NCI-H2196 treated with DMSO at 0.1 percent for 48 hours (cell line): ENCODE data around the gene RFX5.
A peak's percentile ranks its signal among the peaks of the same experiment; 100 is the strongest.
"Not testable (repeated sequence)": the region's sequence is repeated elsewhere in the genome, so short reads cannot be mapped to it uniquely, and the experiment has no call there.

Experiments
- DNase-seq: peaks from one replicate; lab custom pipeline; 2025; ENCODE audit not compliant: unreplicated experiment; lab: John Stamatoyannopoulos, UW

The RFX5 gene

DNA sequence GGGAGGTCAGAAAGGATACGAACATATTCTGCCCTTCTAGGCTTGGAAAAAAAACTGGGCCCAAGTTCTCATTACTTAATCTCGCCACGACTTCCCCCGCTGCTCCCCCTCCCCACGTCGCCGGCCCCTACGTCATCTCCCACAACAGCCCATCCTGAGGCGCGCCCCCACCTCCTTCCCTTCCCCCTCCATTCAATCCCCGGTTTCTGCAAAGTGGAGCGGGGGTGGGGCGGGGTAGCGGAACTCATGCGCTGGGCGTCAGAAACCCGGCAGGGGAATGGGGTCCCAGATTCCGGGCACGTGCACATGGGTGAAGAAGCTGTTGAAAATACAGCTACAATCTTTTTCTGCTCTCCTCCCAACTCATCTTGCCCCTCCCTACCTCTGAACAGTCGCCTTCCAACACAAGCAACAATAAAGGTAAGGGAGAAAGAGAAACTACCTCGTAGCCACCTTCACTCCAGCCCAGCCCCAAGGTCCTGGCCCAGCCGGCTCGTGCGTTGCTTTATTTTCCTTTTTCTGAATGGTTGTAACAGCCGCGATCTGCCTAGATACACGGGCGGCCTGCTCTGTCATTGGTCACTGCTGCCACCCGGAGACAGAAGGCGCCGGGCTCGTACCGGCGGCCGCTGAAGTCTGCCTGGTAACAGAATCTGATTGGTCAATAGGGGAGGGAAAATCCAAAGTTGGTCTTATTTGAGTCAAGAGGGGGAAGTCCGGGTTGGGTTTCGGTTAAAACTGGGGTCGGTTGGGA is at the start of gene RFX5:
Gene RFX5, minus strand, starts transcription at position 484 of the 754 bp plus-strand sequence. CDS start 932 bp downstream, outside the sequence.
- peak; percentile 97 for DNase-seq

DNA sequence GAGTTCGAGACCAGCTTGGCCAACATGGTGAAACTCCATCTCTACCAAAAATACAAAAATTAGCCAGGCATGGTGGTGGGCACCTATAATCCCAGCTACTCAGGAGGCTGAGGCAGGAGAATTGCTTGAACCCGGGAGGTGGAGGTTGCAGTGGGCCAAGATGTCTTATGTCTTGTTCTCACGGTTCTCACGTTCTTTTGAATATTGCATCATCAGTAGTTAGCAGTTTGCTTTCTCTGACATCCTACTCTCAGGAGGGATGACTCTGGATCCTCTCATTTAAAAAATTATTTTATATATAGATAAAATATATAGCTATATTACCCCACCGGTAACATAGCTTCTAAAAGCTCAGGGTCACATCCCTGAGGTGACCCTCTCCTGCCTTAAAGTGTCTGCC is 49.2 kb upstream of the RFX5 start:
- DNase-seq = not testable (repeated sequence)

DNA sequence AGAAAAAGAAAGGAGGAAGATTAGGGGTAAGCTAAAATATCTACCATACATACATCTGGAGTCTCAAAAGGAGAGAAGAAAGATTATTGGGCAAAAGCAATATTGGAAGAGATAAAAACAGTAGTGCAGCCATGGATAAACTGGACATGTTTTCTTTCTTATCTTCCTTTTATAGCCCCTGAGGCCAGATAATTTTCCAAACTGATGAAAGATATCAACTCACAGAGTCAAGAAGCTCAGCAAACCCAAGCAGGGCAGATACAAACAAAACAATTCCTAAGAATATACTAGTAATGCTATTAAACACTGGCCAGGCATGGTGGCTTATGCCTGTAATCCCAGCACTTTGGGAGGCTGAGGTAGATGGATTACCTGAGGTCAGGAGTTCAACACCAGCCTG is 46.5 kb upstream of the RFX5 start:
- no peak for DNase-seq

DNA sequence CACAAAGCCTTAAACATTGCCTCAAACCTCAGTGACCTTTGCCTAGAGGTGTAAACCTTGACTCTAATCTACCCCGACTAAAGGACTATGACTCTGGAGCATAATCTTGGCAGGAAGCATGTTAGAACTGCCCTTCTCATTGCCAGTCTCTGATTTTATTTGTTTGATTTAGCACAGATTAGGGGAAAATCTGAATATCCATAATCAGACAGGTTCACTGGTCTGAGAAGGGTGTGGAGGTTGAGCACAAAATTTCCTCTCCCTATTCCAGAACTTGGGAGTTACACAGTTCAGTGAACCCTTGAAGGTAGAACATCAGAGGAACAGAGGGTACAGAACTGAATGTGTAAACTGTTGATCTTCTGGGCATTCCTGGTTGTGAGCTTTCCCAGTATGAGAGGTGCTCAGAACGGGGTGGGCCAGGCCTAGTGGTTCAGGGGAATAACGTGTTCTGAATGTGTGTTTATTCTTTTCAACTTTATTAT is 44.1 kb upstream of the RFX5 start:
- DNase-seq = no peak

DNA sequence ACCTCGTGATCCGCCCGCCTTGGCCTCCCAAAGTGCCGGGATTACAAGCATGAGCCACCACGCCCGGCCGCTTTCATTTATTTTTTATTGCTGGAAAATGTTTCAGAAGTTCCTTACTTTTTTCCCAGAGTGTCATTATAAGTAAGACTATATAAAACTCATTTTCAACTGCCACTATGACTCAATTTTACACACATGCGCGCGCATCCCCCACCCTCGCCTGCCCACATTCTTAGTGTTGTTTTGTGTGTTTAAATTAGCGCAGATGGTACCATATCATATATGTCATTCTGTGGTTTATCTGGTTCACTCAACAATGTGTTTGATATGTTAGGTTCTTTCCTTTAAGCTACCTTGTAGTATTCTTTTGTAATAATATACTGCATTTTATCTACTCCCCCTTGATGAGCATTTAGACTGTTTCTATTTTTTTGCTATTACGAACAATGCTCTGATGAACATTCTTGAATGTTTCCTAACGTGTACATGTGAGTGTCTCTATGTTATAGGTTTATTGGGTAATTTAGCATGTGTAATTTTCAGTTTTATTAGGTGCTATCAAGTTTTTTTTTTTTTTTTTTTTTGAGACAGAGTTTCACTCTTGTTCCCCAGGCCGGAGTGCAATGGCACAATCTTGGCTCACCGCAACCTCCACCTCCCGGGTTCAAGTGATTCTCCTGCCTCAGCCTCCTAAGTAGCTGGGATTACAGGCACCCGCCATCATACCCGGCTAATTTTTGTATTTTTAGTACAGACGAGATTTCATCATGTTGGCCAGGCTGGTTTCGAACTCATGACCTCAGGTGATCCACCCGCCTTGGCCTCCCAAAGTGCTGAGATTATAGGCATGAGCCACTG is 43.4 kb upstream of the RFX5 start:
- not testable (repeated sequence) for DNase-seq

DNA sequence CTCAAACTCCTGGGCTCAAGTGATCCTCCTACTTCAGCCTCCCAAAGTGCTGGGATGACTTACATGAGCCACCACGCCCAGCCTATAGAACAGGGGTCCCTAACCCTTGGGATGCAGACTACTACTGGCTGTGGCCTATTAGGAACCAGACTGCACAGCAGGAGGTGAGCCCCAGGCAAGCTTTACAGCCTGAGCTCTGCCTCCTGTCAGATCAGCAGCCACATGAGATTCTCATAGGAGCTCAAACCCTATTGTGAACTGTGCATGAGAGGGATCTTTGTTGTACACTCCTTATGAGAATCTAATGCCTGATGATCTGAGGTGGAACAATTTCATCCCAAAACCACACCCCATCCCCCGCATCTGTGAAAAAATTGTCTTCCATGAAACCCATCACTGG is 39.0 kb upstream of the RFX5 start:
- DNase-seq = no peak

DNA sequence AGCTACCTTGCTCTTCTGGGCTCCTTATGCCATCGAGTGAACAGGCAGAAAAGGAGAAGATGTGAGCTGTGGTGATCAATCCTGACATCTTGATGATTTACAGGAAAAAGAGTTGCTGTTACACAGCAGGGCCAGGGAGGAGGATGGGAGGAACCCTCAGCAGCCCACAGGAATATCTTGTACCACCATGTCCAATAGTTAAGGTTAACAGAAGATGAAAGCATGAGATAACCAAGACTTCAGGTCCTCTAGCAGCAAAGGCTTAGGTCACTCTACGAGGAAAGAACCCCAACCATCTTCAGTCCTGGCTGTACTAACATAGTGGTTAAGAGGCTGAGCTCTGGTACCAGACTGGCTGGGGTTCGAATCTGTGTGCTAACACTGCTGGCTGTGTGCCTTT is 37.5 kb upstream of the RFX5 start:
- no peak for DNase-seq

DNA sequence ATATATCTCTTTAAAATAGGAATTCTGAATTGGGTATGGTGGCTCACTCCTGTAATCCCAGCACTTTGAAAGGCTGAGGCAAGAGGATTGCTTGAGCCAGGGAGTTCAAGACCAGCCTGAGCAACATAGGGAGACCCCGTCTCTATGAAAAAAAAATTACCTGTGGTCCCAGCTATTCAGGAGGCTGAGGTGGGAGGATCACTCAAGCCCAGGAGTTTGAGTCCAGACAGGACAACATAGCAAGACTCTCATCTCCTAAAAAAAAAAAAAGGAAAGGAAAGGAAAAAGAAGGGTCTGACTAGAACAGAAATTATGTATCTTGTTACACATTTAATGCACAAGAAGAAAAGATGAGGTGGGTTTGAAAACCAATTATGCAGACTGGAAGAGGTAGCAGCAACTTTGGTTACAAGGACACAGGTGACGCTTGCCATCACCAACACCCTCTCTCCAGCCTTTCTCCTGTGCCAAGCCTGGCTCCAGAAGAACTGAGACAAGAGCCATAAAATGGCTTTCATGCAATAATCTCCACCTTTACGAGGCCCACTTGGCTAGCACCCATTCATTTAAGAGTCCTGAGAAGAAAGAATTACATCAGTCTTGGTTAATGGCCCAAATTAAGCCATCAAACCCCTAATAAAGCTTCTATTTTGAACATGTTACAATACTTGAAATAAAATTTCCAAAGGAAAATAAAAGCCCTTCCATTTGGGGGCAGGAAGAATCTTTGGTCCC is 30.3 kb upstream of the RFX5 start:
- DNase-seq = no peak

DNA sequence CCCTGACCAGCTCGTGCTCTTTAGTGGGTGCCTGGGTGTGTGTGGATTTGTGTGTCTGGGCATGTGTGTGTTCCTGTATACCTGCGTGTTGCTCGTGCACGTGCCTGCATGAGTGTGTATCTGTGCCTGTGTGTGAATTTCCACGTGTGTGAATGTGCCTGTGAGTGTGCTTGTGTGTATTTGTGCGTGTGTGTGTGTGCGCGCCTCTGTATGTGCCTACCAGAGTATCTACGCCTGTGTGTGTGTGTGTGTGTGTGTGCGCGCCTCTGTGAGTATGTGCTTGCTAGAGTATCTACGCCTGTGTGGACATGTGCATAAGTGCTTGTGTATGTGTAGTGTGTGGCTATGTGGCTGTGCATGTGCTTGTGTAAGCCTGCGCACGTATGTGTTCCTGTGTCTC is 26.1 kb upstream of the RFX5 start:
- DNase-seq = no peak

DNA sequence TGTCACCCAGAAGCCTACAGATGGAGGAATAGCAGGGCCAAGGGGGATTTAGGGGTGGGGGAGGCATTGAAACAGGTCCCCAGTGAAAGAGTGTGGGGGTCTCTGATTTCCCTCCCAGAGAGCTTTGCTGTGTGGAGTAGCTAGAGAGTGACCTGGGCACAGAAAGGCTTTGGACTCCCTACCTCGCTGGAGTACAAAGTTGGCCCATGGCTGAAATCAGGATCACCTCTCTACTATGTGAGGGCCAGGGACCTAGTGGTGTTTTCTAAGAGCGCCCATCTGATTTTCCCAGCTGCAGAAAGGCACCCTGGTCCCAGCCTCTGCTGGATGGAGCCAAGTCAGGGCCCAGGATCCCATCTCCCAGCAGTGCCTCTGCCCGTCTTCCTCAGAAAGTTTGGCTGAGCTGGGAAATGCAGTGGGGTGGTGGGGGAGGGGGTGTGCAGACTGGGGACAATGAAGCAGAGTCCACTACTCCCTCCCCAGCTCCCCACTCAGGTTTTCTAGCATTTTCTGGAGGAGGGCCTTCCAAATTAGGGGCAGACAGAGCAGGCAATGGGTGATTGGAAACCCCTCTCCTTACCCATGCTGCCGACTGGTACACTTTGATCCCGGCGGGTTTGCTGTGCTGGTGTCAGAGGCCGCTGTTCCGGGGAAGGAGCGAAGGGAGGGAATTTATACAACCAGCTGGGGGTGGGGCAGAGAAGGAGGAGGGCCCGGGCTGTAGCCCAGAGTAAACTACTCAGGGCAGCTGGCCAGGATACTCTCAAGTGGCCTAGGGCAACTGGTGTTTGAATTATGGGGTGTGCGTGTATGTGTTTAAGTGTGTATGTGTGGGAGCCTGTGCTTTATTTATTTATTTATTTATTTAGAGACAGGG is 25.2 kb upstream of the RFX5 start, which contains the start of gene SELENBP1:
Gene SELENBP1, minus strand, starts transcription at position 648 of the 877 bp plus-strand sequence. Its CDS starts 64 bp downstream, at position 584.
- peak; percentile 89 for DNase-seq

DNA sequence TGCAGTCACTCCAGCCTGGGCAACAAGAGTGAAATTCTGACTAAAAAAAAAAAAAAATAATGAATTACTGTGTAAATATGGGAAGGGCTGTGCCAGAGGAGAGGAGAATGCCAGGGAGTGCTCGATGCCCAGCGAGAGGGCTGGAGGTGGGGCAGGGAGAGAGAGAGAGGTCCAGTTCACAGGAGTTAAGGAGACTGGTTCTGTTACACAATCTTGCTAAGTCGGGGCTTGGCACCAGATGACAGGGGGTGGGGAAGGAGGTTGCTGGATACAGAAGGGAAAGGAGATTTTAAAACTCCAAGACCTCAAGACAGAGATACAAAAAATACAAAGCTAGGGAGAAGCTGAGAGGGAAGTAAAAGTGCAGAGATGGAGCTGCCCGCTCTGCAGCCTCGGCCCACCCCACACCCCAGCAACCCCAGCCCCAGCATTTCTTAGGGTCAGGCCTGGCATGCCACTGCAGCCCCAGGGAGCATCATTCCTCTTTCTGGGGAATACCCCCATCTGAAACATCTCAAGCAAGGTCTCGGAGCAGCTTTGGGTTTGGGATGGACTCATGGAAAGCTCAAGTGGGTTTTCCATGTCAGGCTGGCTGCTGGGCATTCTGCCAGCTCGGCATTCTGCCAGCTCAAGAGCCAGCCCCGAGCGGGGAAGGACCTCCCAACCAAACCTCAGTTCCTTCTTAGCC is 24.5 kb upstream of the RFX5 start:
- peak; percentile 60 for DNase-seq

DNA sequence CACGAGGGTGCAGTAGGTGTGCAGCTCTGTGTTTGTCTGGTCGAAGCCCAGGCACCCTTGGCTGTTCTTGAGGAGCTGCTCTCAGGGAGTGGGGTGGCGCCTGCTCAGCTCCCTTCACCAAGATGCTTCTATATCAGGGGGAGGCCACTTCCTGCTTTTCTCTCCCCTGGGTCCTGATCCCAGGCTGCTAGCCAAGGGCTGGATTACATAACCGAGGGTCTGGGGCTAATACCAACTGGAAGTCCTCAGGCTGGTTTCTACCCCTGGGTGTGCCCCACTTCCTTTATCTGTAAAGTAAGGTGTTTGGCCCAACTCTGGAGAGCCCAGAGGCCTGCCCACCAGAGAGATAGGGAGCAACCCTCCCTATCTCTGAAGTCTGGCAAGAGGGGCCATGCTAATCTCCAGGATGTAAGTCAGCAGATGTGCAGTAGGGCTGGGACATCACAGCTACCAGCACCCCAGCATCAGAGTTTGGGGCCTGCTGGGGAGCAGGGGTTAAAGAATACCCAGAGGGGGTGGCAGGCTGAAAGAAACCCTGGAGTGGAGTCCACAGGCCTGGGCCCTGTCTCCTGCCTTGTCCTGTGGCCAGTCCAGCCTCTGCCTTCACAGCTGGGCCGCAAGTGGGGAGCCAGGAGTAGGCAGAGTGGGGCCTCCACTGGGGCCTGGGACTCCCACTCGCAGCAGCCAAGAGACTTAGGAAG is 23.3 kb upstream of the RFX5 start:
- no peak for DNase-seq

DNA sequence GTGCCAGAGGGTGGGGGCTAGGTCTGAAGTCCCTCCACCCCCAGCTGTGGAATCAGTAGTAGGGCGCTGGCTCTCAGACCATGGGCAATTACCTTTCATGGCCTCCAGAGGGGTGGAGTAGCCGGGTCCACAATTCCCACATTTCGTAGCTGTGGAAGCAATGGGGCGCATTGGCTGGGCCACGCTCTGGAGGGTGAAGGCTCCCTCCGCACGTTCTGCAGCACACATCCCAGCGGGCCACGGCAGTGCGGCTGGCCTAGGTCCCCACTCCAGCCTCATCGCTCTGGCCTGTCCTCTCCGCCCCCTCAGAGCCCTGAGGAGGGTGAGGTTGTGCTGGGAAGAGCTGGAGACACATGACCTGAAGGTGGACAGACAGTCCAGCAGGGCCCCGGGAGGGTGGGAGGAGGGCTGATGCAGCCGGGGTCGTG is 22.6 kb upstream of the RFX5 start:
- no peak for DNase-seq

DNA sequence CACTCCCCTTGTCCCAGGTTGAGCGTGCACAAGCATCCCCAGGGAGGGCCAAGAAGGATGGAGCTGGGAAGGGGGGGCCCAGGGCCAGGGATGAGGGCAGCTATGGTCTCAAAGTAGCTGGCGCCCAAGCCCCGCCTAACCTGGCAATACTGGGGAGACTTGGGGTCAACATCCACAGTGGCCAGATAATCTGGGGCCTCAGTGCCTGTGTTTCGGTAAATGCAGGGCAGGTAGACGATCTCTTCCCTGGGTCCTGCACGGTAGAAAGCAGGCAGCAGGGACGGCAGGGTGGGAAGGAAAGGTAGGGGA is 22.2 kb upstream of the RFX5 start:
- no peak for DNase-seq

DNA sequence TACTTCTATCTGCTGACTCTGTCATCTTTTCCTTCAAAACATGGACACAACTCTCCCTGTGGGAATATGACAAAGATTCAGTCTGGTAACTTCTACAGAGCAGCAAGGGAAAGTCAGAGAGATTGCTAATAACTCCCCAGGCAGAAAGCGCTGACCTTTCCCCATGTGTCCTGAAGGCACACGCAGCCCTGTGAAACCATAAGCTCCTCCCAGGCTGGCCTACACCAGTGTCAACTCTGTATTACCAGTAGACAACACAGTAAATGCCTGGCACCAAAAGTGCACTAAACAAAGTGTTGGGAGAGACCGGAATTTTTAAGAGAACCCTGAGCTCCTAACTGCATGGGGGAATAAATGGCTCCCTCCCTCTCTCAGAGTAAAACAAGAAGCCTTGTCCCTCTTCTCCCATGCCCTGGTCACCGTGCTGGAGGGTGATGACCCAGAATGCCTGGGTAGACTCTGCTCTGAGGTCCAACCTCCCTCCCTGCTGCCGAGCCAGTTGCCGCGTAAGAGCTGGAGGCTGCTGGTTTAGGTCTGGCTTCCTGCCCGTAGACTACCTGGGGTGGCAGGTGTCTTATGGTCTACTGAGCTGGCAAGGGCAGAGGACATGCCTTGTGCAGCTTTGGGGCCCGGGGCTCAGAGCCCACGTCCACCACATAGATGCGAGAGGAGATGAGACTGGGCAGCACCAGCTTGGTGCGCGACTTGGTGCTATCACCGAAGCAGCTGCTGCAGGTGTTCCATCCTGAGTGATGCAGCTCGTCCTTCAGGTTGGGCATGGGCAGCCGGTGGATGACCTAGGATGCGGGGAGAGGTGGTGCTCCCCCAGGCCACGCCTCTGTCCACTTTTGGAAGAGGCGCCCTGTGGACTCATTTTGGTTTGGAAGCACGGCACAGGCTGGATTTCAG is 21.6 kb upstream of the RFX5 start:
- DNase-seq = peak; percentile 66

DNA sequence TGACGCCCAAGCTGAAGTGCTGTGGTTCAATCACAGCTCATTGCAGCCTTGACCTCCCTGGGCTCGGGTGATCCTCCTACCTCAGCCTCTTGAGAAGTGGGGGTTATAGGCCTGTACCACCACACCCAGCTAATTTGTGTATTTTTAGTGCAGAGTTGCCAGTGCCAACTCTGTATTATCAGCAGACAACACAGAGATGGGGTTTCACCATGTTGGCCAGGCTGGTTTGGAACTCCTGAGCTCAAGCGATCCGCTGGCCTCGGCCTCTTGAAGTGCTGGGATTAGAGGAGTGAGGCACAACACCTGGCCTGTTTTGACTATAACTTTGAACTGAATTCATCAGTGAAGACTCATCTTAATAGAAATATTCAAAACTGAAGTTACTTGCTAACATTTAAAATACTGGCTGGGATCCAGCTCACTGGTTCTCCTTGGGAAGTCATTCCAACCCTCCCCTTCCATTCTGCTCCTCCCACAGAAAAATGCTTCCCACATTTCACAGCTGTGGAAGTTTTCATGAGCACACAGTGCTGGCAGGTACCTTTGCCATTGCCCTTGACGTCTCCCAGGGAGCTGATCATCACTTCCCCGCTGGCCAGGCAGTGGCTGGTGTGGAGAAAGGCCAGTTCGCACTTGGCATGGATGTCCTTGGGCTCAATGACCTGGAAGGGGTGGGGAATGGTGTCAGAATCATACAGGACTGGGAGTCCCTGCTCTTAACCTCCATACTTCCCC is 20.8 kb upstream of the RFX5 start:
- DNase-seq = no peak

DNA sequence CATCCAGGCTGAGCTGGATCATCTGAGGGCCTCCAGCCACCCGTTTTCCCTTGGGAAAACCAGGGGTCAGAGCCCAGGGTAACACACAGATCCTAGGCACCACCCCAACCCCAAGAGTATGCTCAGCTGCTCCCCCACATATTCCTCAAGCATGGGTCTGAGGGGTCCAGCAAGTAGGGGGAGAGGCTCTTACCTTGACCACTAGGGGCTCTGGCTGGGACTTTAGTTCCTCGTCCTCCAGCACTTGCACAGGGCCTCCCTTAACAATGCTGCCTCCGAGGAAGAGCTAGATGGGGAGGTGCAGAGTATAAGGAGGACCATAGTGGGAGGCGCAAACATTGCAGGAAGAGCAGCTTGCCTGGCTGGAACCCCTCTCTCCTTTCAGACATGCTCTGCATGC is 17.9 kb upstream of the RFX5 start:
- DNase-seq = no peak
